Dermis microvascular lymphatic vessel endothelial cell (primary cell): ENCODE results near the gene TBX15. TPM values are rescaled to one million over a fixed set of nuclear protein-coding genes. Genes with fewer than 3 reads are reported as not detected.
"Not testable (repeated sequence)": the region's sequence is repeated elsewhere in the genome, so short reads cannot be mapped to it uniquely, and the experiment has no call there.

Experiments used
- DNase-seq, 2 donors: peaks; one replicate each; pipeline versions ENCODE4 v3.0.0 to v3.0.0-alpha.2; 2010; ENCODE audit warnings: low read depth in 2 of 2
- total RNA-seq: library from RNA; depleted of rRNA; stranded (reverse); fragments of >200 nt; gene quantifications from 2 replicates; pipeline ENCODE4 v1.2.1, GENCODE V29; 2014

The TBX15 gene
- total RNA-seq, 1 donor from 2014 or later, result 0.51 TPM

DNA sequence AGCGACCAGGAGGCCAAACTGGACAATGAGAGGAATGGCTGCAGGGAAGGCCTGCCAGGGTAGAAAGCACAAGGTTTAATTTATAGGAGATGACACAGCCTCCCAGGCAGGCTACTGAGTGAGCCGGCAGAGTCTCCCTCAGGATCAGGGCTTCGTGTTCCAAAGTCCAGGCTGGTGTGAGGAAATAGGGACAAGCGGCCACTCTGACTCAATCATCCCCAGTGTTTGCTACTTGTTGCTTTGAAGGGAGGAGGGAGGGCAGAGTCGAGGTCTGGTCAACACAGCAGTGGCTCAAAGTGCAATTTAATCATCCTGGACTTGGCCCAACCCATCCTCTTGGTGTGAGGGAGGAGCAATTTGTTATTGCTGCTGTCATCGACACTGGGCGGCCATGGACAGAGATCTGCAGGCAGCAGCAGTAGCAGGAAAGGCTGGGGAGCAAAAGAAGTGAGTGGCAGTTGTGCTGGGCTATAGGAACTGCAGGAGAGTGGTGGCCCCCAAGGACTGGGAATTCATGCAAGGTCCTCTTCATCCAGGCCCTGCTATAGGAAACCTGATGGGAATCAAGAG, 27.5 kb downstream of the TBX15 start:
- DNase-seq, result no peak

DNA sequence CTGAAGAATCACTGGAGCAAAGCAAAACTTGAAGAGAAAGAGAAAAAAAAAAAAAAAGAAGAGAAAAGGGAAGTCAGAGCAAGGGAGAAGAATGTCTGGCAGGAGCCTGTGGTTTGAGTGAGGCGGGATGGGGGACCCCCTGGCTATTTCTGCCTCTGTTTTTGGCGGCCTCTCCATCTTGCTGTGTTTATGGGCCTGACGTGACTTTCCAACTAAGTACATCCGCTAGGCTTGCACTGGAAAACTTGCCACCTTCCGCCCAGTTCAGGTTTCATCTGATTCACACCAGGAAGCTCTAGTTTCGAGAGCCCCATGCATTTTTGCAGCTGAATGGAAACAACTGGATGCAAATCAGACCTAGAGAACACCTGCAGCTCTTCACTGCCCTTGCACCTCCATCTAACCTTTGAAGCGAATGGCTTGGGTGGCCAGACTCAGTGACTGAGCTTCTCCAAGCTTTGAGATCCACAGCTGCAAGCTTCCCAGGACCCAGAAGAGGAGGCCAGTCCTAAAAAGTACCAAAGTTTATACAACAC, 28.0 kb downstream of the TBX15 start:
- DNase-seq, result no peak

GRCh38 chr1:118958937-118959631, 29.1 kb downstream of the TBX15 start:
- no peak for DNase-seq

DNA sequence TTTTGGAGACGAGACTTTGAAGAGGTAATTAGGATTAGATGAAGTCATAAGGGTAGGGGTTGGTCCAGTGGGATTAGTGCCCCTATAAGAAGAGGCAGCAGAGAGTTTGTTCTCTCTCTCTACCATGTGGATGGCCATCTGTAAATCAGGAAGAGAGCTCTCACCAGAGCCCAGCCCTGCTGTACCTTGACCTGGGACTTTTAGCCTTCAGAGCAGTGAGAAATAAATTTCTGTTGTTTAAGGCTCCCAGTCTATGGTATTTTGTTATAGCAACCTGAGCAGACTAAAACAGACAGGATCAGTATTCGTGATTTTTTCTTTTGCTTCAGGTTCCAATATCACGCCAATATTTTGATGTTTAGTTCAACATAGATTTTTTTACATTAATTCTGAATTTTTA, 30.0 kb downstream of the TBX15 start:
- DNase-seq, result no peak

GRCh38 chr1:118957579-118957978, 30.6 kb downstream of the TBX15 start:
- DNase-seq, result not testable (repeated sequence)

GRCh38 chr1:118954301-118954905, 33.7 kb downstream of the TBX15 start:
- DNase-seq, result no peak

- DNase-seq, result no peak
Observed at GRCh38 chr1:118951270-118951936, 36.7 kb downstream of the TBX15 start.

DNA sequence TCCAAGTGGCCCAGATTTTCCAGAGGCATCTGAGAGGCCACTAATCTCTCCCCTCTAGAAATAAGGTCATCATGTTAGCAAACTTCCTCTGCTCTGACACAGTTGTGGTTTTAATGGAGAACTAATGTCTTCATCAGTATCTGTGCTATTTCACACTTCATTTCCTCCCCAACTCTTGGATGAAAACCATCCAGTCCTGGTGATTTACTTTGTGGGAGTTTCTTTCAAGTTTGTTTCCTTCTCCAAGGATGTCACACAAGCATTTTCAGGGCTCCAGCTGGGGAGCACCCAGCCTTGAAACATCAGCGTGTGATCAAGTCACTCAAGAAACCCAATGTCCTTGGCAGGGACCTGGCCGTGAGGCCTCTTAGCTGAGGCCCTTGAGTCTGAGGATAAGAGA, 38.8 kb downstream of the TBX15 start:
- no peak for DNase-seq

DNA sequence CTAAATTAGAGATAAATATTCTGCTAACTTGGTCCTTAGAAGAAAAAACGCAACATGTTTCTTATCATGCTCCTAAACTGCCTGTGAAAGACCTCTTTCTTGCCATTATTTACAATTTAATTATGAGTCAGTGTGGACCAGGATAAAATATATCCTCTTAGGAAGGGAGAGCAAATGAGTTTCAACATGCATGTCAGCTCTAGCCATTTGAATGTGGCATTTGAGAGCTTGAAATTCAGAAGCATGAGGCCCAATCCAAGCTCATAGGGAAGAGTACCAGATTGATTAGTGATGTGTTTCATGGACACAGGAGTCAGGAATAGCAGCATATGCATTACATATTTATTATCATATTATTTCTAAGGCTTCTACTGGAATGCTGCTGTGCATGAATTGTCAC, 39.3 kb downstream of the TBX15 start:
- DNase-seq, result no peak

GRCh38 chr1:118948351-118948750, 39.8 kb downstream of the TBX15 start:
- no peak for DNase-seq

GRCh38 chr1:118947790-118948189, 40.4 kb downstream of the TBX15 start:
- DNase-seq, result no peak

GRCh38 chr1:118947003-118947765, 41.0 kb downstream of the TBX15 start:
- DNase-seq, result no peak

DNA sequence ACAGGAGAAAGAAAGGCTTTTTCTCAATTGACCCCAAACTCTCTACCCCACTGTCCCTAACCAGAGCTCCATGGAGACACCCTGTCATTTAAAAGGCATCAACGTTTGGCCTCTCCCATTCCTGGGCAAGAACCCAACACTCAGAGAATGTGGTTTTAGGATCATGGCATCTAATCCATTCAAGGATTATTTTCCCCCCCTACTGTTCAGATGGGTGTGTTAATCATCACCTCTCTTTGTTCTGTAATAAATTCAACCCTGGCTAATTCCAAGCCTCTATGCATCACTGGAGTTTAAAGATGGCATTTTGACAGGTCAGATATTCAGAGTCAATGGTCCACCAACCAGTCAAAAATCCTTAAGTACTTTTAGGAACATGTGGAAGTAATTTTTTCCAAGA, 42.7 kb downstream of the TBX15 start:
- DNase-seq, result no peak

DNA sequence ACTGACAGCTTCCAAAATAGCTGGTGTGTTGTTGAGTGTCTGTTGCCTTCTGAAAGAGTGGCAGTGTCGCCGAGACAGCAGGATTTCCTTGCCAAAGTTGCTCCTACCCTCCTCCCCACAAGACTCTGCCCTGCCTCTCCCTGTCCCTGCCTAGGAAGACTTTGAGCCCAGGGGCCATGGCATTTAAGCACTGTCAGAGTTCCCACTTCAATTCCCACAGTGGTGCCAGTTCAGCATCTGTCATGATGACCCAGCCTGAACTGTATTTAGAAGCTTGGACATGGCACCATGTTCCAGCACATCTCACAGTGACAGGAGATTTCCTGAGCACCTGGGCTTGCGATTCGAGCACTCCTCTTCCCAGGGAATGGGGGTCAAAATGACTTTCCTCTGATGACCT, 43.6 kb downstream of the TBX15 start:
- no peak for DNase-seq

GRCh38 chr1:118944133-118944532, 44.0 kb downstream of the TBX15 start:
- DNase-seq, result no peak

DNA sequence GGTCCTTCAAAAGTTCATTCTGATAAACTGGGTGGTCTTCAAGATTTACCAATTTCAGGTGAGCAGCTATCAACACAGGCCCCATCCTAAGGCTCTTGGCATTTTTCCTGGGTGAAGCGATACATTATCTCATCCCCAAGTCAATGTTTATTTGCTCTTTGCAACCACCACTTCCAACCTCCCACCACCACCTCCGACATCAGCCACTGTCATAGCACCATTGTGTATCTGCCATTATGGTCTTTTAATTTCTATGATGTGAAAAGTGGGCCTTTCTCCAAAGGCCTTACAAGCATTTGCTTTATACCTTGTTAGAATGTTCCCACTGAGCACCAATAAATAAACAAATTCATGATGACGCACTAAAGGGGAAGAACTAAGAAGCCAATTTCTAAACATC, 47.2 kb downstream of the TBX15 start:
- no peak for DNase-seq

- DNase-seq, result no peak
Observed at GRCh38 chr1:118937413-118938072, 50.6 kb downstream of the TBX15 start.

- no peak for DNase-seq
Observed at GRCh38 chr1:118934706-118935105, 53.4 kb downstream of the TBX15 start.

- DNase-seq, result no peak
Observed at GRCh38 chr1:118933051-118933781, 54.9 kb downstream of the TBX15 start.

DNA sequence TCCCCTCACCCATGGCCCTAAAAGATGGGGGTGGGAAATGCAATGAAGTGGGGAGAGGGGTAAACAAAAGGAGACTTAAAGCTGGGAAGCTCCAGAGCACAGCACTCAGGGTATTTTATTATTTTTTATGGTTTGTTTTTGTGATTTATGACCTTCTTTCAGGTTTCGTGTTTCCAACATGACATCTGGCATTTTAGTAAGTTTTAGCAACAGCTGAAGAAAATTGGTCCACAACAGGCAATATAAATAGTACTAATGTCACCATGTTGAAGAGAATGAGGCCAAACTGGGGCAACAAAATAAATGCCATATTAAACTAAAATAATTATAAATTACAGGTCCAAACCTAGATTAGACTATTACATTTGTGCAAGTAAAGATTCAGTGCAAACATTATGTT, 56.3 kb downstream of the TBX15 start:
- no peak for DNase-seq
